NOMO-1 treated with dmso at 0.1 percent for 144 hours (cell line): ENCODE results near the gene BABAM2.
"Not testable (repeated sequence)": the region's sequence is repeated elsewhere in the genome, so short reads cannot be mapped to it uniquely, and the experiment has no call there.

Experiments used
- DNase-seq: peaks from one replicate; lab custom pipeline; 2025; ENCODE audit not compliant: unreplicated experiment; lab: John Stamatoyannopoulos, UW

The BABAM2 gene

GRCh38 chr2:27890146-27890923 lies at the start of gene BABAM2, which contains the start of gene RBKS:
TSS of gene BABAM2 (plus strand) at chr2:27890729. CDS start at chr2:27894557, 3,828 bp downstream.
TSS of gene RBKS (minus strand) at chr2:27890387. CDS start at chr2:27890345, 42 bp downstream.
- peak; percentile 79 for DNase-seq

- no peak for DNase-seq
Observed at GRCh38 chr2:27842894-27843293, 47.6 kb upstream of the BABAM2 start.

- DNase-seq = no peak
Observed at GRCh38 chr2:27843992-27844391, 46.5 kb upstream of the BABAM2 start.

DNA sequence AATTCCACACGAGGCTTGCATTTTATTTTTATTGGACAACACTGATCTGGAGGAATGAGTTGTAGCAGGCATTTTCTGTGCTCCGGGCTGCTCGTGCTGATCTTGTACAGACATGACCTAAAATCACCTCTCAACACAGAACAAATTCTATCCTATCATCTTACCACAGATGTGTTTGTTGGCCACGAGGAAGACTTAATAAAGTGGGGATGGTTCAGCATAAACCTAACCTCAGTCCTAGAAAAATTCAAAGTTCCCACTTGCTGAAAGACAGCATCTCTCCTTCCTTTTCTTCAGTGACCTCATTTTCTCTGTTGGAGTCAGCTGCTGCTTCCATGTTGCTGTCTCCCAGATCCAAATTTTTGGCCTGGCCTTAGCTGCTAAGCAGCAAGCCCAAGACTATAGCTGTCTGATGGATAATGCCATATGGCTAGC lies 45.7 kb upstream of the BABAM2 start:
- no peak for DNase-seq

- no peak for DNase-seq
Observed at GRCh38 chr2:27847333-27847732, 43.2 kb upstream of the BABAM2 start.

GRCh38 chr2:27849558-27850205 lies 40.8 kb upstream of the BABAM2 start:
- DNase-seq = no peak

DNA sequence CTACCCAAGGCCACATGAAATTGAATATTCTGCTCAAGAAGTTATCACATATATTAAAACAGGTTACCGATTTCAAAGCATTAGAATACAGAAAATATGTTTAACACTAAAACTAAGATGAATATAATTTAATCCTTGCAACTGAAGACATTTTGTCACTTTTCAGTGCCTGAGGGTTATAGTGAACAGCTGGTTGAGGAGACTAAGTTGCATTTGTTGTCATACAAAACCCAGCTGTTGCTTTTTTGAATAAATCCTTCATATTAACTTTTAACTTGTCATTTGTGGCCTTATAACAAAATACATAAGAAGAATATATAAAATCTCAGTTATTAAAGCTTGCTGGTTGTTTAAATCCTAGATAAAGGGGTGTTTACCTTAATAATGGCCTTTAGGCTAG lies 37.8 kb upstream of the BABAM2 start:
- DNase-seq = no peak

DNA sequence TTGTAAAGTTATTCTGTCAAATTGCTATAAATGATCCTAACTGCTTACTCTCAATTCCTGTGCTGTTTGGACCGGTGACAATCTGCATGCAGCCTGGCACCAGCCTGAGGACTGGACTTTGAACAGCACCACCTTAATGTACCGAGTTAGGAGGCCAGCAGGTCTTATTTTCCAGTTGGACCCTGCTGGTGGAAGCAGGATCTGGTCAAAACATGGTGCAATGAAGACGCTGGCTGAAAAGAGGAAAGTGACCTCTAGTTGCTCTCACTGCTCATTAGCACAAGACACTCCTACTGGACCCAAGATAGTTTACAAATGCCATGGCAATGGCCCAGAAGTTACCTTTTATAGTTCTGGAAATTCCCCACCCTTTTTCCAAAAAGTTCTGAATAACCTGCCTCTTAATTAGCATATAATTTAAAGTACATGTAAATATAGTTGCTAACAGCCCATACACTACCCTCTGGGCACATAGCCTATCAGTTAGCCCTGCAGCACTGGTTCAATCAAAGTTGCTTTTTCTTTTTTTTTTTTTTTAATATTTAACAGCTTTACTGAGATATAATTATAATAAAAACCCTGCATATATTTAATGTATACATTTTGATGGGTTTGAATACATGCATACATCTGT lies 36.2 kb upstream of the BABAM2 start:
- no peak for DNase-seq

DNA sequence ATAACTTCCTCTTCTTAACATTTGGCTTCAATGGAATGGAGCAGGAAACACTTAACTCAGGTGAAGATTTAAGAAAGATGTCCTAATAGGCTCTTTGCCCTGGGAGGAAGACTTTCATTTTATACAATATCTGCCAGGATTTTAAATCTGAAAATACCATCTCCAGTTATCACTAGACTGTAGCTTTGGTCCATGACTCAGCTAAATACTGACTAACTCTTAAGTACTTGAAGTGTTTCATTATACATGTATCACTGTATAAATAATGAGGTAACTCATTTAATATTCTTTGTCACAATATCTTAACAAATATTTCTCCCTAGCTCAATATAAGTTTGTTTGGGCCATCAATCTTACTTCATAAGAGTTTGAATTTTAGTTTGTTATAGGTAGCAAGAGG lies 35.1 kb upstream of the BABAM2 start:
- DNase-seq = no peak

- no peak for DNase-seq
Observed at GRCh38 chr2:27856386-27856785, 34.1 kb upstream of the BABAM2 start.

GRCh38 chr2:27856956-27857355 lies 33.6 kb upstream of the BABAM2 start:
- no peak for DNase-seq

- DNase-seq = no peak
Observed at GRCh38 chr2:27857417-27858172, 32.9 kb upstream of the BABAM2 start.

GRCh38 chr2:27860111-27860510 lies 30.4 kb upstream of the BABAM2 start:
- DNase-seq = no peak

DNA sequence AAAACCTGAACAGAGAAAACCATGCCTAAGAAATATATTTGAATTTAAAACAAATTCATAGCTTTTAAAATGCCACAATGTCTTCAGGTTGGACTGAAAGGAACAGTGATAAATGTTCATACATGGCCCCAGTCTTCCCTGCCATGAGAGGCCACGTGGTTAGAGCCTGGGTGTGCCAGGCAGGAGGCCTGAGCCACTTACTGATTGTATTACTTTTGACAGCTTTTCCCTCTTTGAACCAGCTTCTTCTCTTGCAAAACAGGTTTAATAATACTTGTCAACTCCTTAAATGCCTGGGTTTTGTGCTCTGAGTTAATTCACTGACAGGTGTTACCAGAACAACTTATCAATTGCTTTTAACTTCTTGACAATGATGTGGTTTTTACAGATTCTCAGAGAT lies 27.4 kb upstream of the BABAM2 start:
- no peak for DNase-seq

DNA sequence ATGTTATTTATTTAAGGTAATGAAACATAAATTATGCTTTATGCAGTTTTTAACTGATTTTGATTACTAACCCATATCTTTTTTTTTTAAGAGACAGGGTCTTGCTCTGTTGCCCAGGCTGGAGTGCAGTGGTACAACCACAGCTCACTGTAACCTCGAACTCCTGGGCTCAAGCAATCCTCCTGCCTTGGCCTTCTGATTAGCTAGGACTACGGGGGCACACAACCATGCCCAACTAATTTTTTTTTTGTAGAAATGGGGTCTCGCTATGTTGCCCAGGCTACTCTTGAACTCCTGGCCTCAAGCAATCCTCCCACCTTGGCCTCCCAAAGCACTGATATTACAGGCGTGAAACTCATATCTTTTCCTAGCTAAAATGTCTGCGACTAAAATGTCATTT lies 26.6 kb upstream of the BABAM2 start:
- DNase-seq = not testable (repeated sequence)

GRCh38 chr2:27866237-27866636 lies 24.3 kb upstream of the BABAM2 start:
- DNase-seq = no peak

DNA sequence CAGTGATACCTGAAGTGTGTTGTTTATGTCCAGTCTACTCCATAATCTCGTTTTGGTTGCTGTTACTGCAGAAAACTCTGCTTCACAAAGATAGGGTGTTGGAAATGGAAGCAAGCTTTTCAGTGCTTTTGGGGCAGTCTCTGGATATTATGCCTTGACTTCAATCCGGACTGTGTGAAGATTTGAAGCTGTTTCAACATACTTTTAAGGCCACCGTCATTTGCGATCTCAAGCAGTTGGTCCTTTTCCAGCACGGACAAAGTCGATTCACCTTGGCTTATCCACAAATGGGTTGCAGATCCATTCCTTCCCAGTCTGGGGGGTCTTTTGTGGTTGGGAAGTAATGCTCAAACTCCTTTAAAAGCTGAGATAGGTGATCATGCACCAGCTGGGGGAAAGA lies 20.8 kb upstream of the BABAM2 start:
- no peak for DNase-seq

DNA sequence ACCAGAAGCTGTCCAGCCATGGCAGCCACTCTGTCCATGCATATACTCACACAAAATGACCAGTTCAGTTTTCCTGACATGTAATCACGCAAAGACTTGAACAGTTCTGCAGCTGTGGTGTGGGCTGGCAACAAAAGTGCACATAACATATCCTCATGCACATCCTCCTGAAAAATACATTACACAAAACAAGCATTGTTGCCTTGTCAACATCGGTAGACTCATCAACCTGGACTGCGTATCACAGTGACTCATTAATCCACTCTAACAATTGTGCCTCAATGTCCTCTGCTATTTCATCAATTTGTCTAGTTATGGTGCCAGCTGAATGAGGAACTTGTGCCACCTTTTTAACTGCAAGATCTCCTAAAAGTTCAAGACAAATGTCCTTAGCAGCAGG lies 19.8 kb upstream of the BABAM2 start:
- no peak for DNase-seq

GRCh38 chr2:27871802-27872201 lies 18.7 kb upstream of the BABAM2 start:
- DNase-seq = no peak

DNA sequence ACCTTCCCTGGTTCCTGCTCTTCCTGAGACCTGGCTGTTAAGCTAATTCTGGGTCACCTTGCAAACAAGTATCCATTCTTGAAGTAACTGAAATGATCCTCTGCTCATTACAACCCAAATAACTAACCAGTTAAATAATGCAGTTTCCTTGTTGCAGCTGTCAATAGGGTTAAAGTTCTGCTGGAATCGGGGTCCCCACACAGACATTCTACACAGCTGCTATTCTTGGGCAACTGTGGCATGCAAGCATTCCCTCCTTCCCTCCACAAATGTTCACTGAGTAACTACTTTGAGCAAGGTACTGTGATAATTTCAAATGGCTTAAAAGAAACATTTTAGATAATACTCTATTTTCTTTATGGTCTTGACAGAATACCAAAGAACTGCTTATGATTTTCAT lies 17.4 kb upstream of the BABAM2 start:
- no peak for DNase-seq
